ENCODE measurements around the gene ZNF609. TPM values are rescaled to one million over a fixed set of nuclear protein-coding genes. Genes with fewer than 3 reads are reported as not detected.
A peak's percentile ranks its signal among the peaks of the same experiment; 100 is the strongest.

Gene ZNF609
- total RNA-seq, 1 donor from 2014 or later: 75.3 TPM

- Mint-ChIP-seq H3K9me3 (ENCODE audit: low read depth) (no peaks in the 10 kb centered on the region), H3K27me3 (no peaks in the 10 kb centered on the region), H3K27ac (peak overlapping the region; percentile 93), H3K36me3 (ENCODE audit: insufficient read depth) (peaks cover 6% of the 10 kb centered on the region), H3K4me3 (ENCODE audit: low read depth) (no peak overlapping the region), H3K4me1 (ENCODE audit: low read depth) (peaks cover 38% of the 10 kb centered on the region)
- no peak for TF ChIP-seq CTCF (IDR thresholded peaks at IDR 0.05; ENCODE audit: unreplicated experiment)
- DNase-seq (ENCODE audit: low spot score, unreplicated experiment): no peak
Observed at GRCh38 chr15:64522226-64522823, 61.9 kb downstream of the ZNF609 start.

GRCh38 chr15:64523240-64523639 lies 62.9 kb downstream of the ZNF609 start:
- TF ChIP-seq CTCF (IDR thresholded peaks at IDR 0.05; ENCODE audit: unreplicated experiment): no peak
- no peak overlapping the region for H3K4me3 Mint-ChIP-seq (ENCODE audit: low read depth)
- no peaks in the 10 kb centered on the region for H3K27me3 Mint-ChIP-seq
- no peak for DNase-seq (ENCODE audit: low spot score, unreplicated experiment)
- peaks cover 39% of the 10 kb centered on the region for H3K4me1 Mint-ChIP-seq (ENCODE audit: low read depth)
- H3K9me3 Mint-ChIP-seq (ENCODE audit: low read depth): no peaks in the 10 kb centered on the region
- peaks cover 2% of the 10 kb centered on the region for H3K36me3 Mint-ChIP-seq (ENCODE audit: insufficient read depth)
- H3K27ac Mint-ChIP-seq: no peak overlapping the region

- no peak overlapping the region for H3K4me3 Mint-ChIP-seq (ENCODE audit: low read depth)
- no peaks in the 10 kb centered on the region for H3K27me3 Mint-ChIP-seq
- H3K9me3 Mint-ChIP-seq (ENCODE audit: low read depth): no peaks in the 10 kb centered on the region
- H3K27ac Mint-ChIP-seq: no peak overlapping the region
- peaks cover 31% of the 10 kb centered on the region for H3K4me1 Mint-ChIP-seq (ENCODE audit: low read depth)
- no peak for TF ChIP-seq CTCF (IDR thresholded peaks at IDR 0.05; ENCODE audit: unreplicated experiment)
- no peak for DNase-seq (ENCODE audit: low spot score, unreplicated experiment)
- H3K36me3 Mint-ChIP-seq (ENCODE audit: insufficient read depth): peaks cover 5% of the 10 kb centered on the region
Observed at GRCh38 chr15:64524778-64525177, 64.4 kb downstream of the ZNF609 start.

GRCh38 chr15:64525828-64526530 lies 65.6 kb downstream of the ZNF609 start:
- H3K27ac Mint-ChIP-seq: no peak overlapping the region
- H3K9me3 Mint-ChIP-seq (ENCODE audit: low read depth): no peaks in the 10 kb centered on the region
- H3K27me3 Mint-ChIP-seq: no peaks in the 10 kb centered on the region
- TF ChIP-seq CTCF (IDR thresholded peaks at IDR 0.05; ENCODE audit: unreplicated experiment): no peak
- H3K36me3 Mint-ChIP-seq (ENCODE audit: insufficient read depth): peaks cover 5% of the 10 kb centered on the region
- peaks cover 22% of the 10 kb centered on the region for H3K4me1 Mint-ChIP-seq (ENCODE audit: low read depth)
- no peak overlapping the region for H3K4me3 Mint-ChIP-seq (ENCODE audit: low read depth)
- no peak for DNase-seq (ENCODE audit: low spot score, unreplicated experiment)

GRCh38 chr15:64527263-64527984 lies 67.0 kb downstream of the ZNF609 start:
- TF ChIP-seq CTCF (IDR thresholded peaks at IDR 0.05; ENCODE audit: unreplicated experiment): no peak
- Mint-ChIP-seq H3K36me3 (ENCODE audit: insufficient read depth) (peaks cover 7% of the 10 kb centered on the region), H3K27me3 (no peaks in the 10 kb centered on the region), H3K4me1 (ENCODE audit: low read depth) (peaks cover 14% of the 10 kb centered on the region), H3K4me3 (ENCODE audit: low read depth) (no peak overlapping the region), H3K27ac (peak overlapping the region; percentile 4), H3K9me3 (ENCODE audit: low read depth) (no peaks in the 10 kb centered on the region)
- no peak for DNase-seq (ENCODE audit: low spot score, unreplicated experiment)

All from progenitor cell of endocrine pancreas (in vitro differentiated cells).